NCI-H226 (cell line): ENCODE results near the gene EIF3D.

ENCODE experiments used
- DNase-seq: peaks from one replicate; pipeline ENCODE4 v3.0.0-alpha.2; 2015

The EIF3D gene, protein sequence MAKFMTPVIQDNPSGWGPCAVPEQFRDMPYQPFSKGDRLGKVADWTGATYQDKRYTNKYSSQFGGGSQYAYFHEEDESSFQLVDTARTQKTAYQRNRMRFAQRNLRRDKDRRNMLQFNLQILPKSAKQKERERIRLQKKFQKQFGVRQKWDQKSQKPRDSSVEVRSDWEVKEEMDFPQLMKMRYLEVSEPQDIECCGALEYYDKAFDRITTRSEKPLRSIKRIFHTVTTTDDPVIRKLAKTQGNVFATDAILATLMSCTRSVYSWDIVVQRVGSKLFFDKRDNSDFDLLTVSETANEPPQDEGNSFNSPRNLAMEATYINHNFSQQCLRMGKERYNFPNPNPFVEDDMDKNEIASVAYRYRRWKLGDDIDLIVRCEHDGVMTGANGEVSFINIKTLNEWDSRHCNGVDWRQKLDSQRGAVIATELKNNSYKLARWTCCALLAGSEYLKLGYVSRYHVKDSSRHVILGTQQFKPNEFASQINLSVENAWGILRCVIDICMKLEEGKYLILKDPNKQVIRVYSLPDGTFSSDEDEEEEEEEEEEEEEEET

DNA sequence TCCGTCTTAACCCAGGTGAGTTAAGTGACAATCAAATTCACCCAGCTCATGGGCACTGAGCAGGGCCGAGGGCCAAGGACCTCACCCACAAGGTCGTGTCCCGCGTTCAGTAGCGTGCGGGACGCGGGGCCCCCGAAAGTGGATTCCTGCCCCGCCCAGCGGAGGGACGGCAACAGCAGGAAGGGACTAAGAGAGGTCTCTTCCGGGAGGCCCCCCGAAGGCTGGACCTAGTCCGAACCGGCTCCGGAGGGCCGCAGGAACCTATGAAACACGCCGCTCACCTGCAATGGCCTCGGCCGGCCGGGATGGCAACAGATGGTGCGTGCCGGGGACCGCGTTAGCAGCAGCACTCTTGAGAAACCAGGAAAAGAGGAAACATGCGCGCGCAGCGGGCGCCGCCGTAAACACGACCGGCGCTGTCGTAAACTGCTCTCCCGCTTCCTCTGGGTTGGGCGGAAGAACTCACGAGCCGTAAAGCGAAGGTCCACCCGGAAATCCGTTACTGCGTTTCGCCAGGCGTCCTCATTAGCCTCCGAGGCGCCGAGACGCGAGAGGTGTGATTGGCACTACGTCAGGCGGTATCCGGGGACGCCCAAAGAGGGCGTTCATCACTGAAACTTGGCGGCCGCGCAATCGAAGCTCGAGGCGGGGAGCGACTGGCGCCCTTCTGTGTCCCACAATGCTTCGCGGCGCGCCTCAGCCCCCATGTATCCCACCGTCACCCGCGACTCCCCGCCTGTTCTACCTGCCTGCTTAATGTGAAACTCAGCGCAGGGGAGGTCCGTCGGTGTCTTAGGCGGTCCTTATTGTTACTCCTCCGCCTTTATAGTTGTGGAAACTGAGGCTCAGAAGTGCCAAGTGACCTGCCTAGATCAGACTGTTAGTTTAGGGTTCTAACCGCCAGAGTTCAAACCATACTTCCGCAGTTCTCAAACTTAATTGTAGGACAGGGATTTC lies at the start of gene EIF3D:
Gene EIF3D, minus strand, starts transcription at position 372 of the 957 bp plus-strand sequence. CDS start 3,045 bp downstream, outside the sequence.
- peak; percentile 96 for DNase-seq

DNA sequence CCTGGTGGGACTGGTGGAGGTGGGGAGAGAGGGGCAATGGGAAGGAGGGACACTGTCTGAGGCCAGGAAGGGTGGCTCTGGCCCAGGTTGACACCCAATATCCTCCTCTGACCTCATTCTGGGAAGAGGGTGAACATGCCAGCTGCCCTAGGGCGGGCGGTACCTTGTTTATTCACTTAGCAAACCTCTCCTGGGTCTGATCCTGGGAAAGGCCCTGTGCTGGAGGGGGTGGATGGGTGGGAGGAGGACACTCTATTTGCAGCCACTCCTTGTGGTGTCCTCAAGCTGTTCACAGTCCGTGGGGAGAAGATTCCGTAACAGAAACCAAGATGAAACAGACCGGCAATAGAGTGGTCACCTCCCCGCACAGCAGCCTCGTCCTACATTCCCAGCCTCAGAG lies 49.7 kb upstream of the EIF3D start:
- DNase-seq, result no peak

DNA sequence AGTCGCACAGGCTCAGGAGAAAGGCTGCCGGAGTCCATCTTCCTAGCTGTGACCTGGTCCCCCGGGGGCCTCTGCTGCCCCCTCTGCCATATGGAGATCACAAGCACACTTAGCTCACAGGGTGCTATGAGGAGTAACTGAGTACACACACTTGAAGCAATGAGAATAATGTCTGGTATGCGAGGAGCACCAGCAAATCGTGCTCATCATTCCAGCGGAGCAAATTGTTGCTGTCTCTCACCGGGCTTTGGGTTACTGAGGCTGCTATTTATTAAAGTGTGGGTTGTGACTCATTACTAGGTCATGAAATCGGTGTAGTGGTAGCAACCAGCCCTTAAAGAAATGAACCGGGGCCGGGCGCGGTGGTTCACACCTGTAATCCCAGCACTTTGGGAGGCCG lies 48.1 kb upstream of the EIF3D start:
- DNase-seq, result peak; percentile 65

DNA sequence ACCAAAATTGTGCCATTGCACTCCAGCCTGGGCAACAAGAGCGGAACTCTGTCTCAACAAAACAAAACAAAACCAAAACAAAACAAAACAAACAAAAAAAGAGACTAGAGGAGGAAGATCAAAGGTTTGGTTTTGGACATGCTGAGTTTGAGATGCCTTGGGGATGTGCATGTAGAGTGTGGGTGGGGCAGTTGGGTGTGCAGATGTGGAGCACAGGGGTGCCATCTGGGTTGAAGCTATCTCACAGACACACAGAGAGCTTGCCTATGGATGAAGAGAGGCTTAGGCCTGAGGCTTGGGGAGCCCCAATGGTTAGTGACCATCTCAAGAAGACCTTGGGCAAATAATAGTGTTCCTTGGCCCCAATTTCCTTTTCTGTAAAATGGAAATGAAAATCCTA lies 45.8 kb upstream of the EIF3D start:
- DNase-seq, result no peak

DNA sequence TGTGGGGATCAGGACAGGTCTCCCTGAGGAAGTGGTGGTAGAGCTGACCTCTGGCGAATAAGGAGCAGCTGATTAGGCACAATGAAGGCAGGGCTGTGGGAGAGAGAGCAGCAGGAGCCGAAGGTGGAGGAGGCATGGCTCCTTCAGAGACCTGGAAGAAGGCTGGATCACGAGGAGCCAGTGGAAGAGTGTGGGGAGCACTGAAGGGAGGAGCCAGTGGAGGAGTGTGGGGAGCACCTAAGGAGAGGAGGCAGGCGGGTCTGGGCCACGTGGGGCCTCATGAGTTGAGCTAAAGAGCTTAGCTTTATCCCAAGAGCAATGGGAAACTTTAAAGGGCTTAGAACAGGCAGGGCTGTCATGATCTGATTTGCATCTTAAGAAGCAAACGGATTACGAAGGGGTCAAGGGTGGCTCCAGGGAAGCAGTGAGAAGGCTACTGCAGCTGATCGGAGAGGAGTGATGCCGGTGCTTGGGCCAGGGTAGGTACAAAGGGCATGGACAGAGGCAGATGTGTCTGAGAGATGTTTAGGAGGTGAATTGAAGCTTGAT lies 44.9 kb upstream of the EIF3D start:
- no peak for DNase-seq

DNA sequence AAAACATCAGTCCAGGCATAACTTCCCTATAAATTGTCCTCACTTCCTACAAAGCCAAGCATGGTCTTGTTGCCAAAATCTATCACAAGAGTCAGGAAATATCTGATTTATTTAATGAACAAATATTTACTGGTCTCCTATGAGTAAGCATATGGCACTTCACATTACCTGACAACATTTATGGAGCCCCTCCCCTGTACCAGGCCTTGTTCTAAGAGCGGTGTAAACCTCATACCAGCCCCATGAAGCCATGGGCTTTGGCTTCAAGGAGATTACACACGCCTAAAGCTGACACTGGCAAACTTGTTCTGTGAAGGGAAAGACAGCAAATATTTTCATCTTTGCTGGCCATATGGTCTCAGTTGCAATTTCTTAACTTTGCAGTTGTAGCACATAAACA lies 43.0 kb upstream of the EIF3D start:
- DNase-seq, result no peak

DNA sequence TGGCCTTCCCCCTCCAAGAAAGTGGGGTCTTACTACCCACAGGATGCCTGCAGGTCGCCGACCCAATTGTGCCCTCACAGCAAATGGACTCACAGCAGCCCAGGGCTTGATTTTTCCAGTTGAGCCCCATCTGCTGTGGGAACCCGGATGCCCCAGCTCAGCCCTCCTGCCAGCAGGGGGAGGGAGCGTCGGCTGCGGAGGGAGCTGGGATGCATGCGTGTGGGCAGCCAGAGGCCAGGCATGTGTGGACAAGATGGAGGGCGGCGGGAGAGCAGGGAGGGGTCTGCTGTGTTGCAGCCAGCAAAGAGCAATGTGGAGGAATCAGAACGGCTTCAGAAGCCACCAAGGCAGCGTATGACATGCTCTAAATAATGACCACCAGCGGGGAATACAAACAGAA lies 41.0 kb upstream of the EIF3D start:
- no peak for DNase-seq

DNA sequence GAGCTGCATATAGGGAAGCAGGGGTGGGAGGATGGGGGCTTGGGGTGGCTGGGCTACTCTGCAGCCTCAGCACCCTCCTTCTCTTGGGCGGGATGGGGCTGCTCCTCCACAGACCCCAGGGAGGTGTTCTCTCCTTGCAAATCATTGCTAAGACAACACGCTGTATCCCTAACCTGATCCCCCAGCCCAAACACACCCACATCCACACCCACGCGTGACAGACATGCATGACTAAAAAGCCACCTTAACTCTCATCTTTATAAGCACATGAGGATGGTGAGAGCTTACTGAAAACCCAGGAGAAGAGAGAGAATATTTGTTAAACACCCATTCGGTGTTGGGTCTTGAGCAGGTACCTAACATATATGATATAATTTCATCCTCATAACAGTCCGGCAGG lies 39.9 kb upstream of the EIF3D start:
- no peak for DNase-seq

DNA sequence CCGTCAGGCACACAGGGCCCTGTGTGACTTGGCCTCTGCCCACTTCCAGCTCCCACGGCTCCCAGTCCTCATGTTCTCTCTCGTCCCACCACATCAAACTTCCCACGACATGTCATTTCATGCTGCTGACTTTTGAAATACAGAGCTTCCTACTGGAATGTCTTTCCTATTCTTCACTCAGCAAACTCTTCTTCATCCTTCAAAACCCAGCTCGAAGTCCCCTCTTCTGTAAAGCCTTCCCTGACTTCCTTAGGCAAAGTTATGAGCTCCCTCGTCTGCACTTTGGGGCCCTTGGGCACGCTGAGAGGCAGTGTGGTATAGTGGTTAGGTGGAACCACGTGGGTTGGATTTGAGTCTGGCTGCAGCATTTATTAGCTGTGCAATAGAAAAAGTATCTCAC lies 37.8 kb upstream of the EIF3D start:
- no peak for DNase-seq

DNA sequence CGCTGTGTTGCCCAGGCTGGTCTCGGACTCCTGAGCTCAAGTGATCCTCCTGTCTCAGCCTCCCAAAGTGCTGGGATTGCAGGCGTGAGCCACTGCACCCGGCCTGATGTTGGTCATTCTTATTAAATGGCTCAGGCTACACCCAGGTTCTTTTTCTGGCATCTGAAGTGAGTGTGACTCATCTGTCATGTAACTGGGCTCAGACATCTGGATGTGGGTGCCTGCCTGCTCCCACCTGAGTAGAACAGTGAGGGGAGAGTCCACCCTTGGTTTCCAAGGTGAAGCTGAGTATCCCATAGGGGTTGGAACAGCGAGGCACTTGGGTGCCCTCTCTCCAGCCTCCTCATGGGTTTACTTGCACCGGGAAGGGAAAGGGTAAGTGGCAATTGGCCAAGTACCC lies 36.7 kb upstream of the EIF3D start:
- DNase-seq, result no peak

DNA sequence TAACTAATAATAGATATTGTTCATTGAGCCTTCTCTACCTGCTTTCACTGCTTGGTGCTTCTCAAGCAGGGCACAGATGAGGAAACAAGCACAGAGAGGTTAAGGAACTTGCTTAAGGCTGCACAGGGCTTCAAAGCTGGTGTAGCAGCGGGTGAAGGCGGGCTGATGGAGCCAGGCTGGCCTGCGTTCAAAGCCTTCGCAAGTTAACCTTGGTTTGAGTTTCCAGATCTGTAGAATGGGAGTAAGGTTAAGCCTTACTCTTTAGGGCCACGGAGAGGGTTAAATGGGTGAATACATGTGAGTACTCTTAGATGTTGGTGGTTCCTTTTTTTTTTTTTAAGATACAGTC lies 36.2 kb upstream of the EIF3D start:
- no peak for DNase-seq

DNA sequence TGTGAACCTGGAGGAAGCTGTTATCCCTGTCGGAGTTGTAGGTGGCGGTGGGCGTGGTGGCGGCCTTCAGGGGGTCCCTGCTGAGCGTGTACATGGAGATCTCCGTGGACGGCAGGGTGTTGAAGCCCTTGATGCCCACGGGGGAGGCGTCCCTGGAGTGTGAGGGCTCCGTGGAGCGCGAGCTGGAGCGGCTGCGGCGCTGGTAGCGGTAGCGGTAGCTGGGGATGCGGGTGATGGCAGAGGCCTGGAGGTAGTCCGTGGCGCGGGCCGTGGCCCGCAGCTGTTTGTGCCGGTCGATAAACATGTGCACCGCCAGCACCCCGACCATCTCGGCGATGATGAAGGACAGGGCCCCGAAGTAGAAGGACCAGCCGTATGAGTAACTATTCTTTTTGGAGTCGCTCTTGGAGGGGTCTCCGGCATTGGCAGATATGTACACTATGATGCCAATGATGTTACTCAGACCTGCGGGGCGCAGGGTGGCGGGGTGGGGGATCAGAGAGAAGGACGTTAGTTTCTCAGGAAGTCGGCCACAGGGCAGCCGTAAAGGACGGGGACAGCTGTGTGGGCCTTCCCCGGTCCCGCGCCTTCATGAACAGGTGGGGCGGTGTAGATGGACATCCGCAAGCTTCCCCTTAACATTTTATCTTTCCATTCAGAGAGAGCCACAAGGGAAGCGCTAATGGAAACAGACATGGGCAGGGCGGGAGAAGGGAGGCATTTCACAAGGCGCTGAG lies 35.6 kb upstream of the EIF3D start:
- DNase-seq, result no peak

DNA sequence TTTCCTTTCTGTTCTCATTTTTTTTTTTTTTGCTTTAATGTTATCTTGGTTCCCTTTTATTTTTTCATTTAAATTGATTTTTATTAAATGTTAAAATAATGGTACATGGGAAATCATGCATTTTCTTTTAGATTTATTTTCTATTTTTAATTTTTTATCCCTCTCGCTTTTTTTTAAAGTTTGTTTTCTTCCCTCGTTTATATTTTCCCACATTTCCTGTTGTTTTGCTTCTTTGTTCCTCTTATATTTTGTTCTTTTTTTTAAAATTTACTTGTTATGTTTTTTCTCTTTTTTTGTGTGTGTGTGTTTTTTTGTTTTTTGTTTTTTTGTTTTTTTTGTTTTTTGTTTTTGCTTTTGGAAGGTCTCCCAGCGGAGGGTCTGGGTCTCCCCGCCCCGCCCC lies 34.9 kb upstream of the EIF3D start:
- DNase-seq, result no peak

DNA sequence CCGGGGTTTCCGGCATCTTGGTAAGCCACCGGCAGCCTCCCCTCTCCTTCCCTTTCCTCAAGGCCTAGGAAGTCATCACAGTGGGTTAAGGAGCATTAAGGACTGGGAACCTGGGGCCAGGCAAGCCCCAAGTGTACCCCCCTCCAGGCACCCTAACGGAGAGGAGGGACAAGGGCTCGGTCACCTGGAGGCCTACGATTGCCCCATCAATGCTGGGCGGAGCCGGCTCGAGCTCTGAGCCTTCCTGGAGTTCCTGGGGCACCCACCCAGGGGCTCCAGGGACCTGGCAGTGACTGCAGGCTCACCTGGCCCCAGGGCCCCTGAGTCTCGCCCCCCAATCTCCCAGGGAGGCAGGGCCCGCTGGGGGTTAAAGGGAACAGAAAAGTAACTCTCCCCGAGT lies 34.5 kb upstream of the EIF3D start:
- DNase-seq, result no peak

DNA sequence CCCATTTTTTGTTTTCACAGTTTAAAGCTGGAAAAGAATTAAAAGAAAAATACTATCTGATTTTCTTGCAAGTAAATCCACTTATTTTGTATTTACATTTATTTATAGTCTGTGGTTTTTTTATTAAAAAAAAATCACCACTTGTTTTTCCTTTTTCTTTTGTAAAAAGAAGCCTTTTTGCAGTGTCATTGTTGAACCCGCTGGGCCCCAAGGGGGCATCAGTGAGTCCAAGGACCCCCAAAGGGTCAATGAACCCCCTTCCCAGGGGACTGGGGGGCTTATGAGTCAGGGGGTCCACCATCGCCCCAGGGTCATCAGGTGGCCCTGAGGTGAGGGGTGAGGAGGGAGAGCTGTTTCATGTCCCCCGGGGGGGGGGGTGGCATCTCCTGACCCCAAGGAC lies 34.0 kb upstream of the EIF3D start:
- no peak for DNase-seq

DNA sequence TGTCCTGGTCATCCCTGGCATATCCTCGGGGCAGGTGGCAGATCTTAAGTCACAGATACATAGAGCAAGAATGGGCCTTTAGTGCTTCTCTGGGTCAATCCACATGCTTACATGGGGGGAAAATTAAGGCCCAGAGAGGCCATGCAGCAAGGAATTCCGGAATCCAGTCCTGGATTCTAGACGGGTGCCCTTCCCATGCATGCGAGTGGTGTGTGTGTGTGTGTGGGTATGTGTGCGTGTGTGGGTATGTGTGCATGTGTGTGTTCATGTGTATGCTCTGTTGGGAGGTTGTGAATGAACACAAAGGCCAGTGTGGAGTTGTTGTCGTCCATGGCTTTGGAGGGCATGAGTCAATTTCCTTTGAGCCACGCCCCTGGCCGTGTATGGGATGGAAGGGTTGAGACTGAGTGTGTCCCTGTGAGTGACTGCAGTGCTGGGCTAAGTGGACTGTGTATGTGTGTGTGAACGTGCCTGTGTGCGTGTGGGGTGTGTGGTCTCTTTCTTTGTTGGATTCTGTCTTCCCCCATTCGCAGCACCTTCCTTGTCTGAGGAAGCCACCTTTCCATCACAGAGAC lies 33.4 kb upstream of the EIF3D start:
- DNase-seq, result no peak

DNA sequence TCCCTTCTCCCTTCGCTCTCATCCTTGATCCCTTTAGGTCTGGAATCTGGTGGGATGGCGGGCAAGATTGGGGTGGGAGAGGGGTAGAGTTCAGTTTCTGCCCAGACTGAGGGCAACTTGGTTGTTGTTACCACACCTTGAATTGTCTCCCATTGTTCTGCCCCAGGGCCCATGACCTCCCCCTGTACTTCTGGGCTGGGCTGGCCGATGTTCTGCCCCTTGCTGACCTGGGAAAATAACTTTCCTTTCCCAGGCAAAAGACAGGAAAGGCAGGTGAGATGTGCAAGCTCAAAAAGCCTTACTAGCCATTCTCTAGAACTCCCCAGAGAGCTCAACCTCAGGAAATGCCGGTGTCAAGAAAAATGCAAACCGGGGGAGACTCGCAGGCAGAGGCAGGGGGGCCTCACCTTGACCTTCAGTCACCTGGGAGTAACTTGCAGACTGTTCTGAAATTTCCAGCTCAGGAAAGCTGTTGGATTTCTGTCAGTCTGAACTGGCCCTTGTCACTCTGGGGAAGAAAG lies 32.4 kb upstream of the EIF3D start:
- no peak for DNase-seq

DNA sequence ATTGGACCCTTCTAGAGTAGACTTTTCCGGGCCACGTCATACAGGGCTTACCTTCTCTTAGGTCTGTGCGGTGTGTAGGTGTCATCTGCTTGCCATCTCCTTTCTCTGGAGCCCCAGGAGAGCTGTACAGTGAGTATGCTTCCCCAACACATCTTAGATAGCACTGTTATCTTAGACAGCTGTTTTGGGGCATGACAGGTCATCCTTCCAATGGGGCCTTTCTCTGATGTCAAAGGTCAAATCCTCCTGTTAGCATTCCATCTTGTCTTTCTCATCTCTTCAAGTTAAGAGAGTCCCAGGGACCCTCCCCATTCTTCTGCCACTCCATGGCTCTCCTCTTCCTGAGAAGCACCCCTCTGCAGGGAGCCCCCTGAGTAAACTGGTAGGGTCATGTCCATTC lies 31.0 kb upstream of the EIF3D start:
- DNase-seq, result no peak

DNA sequence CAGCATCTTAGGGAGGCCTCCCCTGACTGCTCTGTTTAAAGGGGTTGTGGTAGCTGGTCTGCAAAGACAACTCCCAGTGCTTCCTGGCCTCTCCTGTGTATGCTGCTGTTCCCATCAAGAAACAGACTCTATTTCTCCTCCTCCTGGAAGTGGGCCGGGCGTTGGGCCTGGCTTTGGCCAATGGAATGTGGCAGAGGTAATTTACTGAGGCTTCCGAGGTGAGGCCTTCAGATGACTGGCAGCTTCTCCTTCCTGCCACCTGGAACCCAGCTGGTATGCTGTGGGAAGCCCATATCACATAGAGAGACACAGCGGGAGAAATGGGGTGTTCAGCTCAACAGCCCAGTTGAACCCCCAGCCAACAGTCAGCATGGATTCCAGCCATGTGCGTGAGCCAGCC lies 25.1 kb upstream of the EIF3D start:
- peak; percentile 39 for DNase-seq

DNA sequence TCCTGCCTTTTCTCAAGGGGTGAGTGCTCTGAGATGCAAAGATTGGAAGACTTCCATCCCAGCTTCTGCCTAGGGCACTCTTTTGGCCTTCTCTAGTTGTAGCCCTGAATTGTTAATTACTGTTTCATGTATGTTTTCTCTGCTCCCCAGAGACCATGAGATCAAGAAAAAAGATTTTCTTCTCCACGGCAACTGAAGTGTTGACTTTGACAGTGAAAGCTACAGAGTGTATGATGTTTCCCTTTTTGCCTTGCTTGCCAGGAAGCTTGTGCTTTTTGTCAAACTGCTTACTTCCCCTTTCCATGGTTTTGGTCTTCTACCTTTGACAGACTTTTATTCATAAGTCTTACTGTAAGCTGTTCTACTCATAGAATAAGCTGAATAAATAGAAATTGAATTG lies 23.3 kb upstream of the EIF3D start:
- no peak for DNase-seq

DNA sequence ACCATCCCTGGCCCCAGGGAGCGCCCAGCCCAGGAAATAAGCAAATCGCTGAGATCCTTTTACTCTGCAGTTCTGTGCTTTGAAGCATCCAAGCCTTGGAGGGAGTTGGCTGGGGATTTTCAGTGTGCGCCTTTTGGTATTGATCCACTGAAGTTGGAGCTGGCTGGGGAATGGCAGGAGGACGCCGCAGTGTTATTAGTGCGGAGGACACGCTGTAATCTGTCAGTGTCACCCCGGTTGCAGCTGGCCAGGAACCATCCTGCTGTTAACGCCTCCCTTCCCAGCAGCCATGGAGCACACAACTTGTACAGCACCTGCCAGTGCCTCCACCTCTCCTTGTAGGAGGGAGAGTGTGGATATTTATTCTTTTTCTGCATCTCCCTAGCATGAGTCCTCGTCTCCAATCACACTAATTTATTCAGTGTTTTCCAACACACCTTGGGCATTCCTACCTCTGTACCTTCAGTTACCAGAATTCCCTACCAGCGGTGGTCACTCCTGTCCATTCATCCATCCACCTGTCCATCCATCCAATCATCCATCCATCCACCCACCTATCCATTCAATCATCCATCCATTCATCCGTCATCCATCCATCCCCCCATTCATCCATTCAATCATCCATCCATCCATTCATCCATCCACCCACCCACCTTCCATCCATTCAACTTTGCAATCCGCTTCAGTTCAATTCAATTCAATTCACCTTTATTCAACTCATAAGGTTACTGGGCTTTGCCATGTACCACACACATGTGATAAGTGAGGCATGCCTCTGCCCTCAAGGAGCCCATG lies 21.9 kb upstream of the EIF3D start:
- no peak for DNase-seq
